ENCODE data around the gene WSB1. TPM values are rescaled to one million over a fixed set of nuclear protein-coding genes. Genes with fewer than 3 reads are reported as not detected.
"Not testable (repeated sequence)": the region's sequence is repeated elsewhere in the genome, so short reads cannot be mapped to it uniquely, and the experiment has no call there.

WSB1 gene, protein sequence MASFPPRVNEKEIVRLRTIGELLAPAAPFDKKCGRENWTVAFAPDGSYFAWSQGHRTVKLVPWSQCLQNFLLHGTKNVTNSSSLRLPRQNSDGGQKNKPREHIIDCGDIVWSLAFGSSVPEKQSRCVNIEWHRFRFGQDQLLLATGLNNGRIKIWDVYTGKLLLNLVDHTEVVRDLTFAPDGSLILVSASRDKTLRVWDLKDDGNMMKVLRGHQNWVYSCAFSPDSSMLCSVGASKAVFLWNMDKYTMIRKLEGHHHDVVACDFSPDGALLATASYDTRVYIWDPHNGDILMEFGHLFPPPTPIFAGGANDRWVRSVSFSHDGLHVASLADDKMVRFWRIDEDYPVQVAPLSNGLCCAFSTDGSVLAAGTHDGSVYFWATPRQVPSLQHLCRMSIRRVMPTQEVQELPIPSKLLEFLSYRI
- 100 to 1,000 TPM; 143 to 155 TPM for total RNA-seq

DNA sequence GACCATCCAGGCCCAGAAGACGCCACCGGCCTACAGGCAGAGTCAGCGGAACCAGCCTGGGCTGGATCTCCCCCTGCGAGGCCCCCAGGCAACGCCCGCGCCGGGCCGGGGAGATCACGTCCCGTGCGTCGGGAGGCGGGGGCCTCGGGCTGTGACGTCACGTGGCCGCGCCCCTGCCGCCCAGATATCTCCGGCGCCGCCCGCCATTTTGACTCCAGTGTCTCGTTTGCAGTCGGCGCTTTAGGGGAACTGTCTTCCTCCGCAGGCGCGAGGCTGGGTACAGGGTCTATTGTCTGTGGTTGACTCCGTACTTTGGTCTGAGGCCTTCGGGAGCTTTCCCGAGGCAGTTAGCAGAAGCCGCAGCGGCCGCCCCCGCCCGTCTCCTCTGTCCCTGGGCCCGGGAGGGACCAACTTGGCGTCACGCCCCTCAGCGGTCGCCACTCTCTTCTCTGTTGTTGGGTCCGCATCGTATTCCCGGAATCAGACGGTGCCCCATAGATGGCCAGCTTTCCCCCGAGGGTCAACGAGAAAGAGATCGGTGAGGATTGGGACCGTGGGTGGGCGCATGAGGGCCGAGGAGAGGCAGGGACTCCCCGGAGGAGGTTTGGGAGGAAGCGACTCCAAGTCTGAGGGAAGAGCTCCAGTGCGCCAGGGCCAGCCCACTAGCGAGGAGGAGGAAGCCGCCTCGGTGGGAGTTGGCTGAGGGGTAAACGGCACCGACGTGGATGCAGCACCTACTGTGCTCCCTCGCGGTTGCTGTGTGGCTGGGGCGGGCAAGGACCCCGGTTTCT lies at the start of gene WSB1:
WSB1 (plus strand) TSS at position 217 of the 791 bp plus-strand sequence; CDS start at position 499, 282 bp downstream.
- Mint-ChIP-seq H3K27ac (peak within 1 kb of the TSS; percentile 98), H3K9me3 (no peaks in the 10 kb centered on the region), H3K36me3 (ENCODE audit: low read depth) (peaks cover 16% of the 10 kb centered on the region), H3K4me1 (peaks cover 36% of the 10 kb centered on the region), H3K4me3 (peak within 1 kb of the TSS; percentile 99), H3K27me3 (no peaks in the 10 kb centered on the region)
- peak; percentile 93 for DNase-seq
- CTCF ChIA-PET, result interaction anchor here (0.5 to 4.0 kb wide), 13 partner anchors 10 to 306 kb away, joined by 3 to 30 read pairs (median 4); no protein-coding TSS in a partner anchor
- POLR2A ChIA-PET, result interaction anchor here (0.6 to 4.6 kb wide), 41 partner anchors 10 to 1041 kb away, joined by 3 to 53 read pairs (median 6); partner anchors contain the start of genes IFT20, KSR1, LGALS9 and TNFAIP1

DNA sequence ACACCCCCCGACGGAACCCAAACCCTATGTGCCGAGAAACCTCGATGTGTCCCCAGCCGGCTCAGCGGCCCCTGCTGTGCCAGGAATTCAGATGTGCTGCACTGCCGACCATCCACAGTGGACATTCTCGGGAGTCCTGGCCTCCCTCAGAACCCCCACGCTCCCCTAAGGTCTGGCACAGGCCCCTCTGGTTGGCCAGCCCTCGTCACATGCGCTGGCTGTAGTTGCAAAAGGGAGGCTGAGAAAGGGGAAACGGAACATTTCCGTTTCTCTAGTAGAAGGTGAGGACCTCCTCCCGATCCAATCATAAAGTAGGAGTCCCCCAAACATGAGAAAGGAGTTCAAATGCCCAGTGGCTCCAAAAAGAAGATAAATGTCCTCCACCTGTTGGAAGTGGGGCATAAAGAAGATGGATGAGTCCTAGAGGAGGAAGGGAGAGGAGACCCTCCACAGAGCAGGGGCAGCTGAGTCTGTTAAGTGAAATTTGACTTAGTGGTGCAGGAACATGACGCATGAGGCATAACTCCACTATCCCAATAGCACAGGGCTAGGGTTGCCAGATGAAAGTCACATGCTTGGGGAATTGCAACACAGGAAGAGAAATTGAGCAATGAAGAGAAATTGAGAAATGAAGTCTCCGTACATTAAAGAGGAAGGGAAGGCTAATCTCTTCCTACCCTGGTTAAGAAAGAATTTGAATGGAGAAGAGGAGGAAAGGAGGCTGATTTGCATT lies 49.3 kb upstream of the WSB1 start:
- H3K9me3 Mint-ChIP-seq, result no peaks in the 10 kb centered on the region
- no peaks in the 10 kb centered on the region for H3K36me3 Mint-ChIP-seq (ENCODE audit: low read depth)
- POLR2A ChIA-PET, result interaction anchor here (2.7 kb wide), 1 partner anchor 50 kb away, joined by 7 read pairs; the partner anchor contains the start of gene WSB1
- CTCF ChIA-PET, result interaction anchor here (1.2 to 2.5 kb wide), 6 partner anchors 7 to 355 kb away, joined by 3 to 11 read pairs (median 4); no protein-coding TSS in a partner anchor
- H3K27me3 Mint-ChIP-seq, result peaks cover 11% of the 10 kb centered on the region
- H3K27ac Mint-ChIP-seq, result no peak overlapping the region
- peaks cover 29% of the 10 kb centered on the region for H3K4me1 Mint-ChIP-seq
- DNase-seq, result no peak
- H3K4me3 Mint-ChIP-seq, result no peak overlapping the region

DNA sequence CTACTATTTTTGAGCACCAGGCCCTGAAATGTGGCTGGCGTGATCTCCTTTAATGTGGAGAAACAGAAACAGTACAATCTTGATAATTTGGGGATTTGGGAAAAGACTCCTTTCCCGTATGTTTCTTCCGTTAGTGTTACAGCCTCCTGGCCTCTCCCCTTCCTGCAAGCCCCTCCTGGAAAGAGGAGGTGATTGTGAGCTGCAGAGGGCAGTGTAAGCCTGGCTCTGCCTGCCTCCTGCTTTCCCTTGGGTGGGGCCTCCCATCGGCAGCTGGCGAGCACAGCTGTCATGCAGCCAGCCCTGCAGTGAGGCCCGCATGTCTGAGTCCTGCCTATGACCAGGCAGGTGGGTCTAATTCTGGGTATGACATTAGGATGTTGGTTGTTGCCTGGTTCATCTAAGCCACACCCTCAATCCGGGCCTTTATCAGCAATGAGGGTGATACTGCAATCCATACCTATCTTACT lies 48.7 kb upstream of the WSB1 start:
- Mint-ChIP-seq H3K4me1 (peaks cover 26% of the 10 kb centered on the region), H3K36me3 (ENCODE audit: low read depth) (no peaks in the 10 kb centered on the region), H3K27ac (no peak overlapping the region), H3K9me3 (no peaks in the 10 kb centered on the region), H3K27me3 (peaks cover 16% of the 10 kb centered on the region), H3K4me3 (no peak overlapping the region)
- POLR2A ChIA-PET, result interaction anchor here (2.7 kb wide), 1 partner anchor 49 kb away, joined by 7 read pairs; the partner anchor contains the start of gene WSB1
- CTCF ChIA-PET, result interaction anchor here (1.2 to 2.5 kb wide), 6 partner anchors 8 to 354 kb away, joined by 3 to 11 read pairs (median 6); partner anchors contain the start of gene WSB1
- peak; percentile 46 for DNase-seq

DNA sequence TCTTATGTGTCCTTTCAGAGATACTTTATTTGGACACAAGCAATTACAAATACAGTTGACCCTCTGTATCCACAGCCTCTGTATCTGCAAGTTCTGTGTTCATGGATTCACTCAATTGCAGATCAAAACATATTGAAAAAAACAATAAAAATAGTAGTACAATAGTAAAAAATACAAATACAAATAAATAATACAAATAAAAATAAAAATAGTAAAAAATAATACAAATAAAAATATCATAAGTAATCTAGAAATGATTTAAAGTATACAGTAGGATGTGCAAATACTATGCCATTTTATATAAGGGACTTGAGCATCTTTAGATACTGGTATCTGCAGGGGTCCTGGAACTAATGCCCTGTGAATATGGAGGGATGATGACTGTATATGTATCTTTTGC lies 47.4 kb upstream of the WSB1 start:
- Mint-ChIP-seq H3K27ac (no peak overlapping the region), H3K4me1 (peaks cover 16% of the 10 kb centered on the region), H3K9me3 (no peaks in the 10 kb centered on the region), H3K27me3 (peaks cover 25% of the 10 kb centered on the region), H3K4me3 (no peak overlapping the region), H3K36me3 (ENCODE audit: low read depth) (no peaks in the 10 kb centered on the region)
- ChIA-PET POLR2A (interaction anchor here (2.7 kb wide), 1 partner anchor 48 kb away, joined by 7 read pairs; the partner anchor contains the start of gene WSB1), CTCF (interaction anchor here (1.2 to 2.5 kb wide), 6 partner anchors 9 to 353 kb away, joined by 3 to 11 read pairs (median 6); partner anchors contain the start of gene WSB1)
- DNase-seq, result no peak

DNA sequence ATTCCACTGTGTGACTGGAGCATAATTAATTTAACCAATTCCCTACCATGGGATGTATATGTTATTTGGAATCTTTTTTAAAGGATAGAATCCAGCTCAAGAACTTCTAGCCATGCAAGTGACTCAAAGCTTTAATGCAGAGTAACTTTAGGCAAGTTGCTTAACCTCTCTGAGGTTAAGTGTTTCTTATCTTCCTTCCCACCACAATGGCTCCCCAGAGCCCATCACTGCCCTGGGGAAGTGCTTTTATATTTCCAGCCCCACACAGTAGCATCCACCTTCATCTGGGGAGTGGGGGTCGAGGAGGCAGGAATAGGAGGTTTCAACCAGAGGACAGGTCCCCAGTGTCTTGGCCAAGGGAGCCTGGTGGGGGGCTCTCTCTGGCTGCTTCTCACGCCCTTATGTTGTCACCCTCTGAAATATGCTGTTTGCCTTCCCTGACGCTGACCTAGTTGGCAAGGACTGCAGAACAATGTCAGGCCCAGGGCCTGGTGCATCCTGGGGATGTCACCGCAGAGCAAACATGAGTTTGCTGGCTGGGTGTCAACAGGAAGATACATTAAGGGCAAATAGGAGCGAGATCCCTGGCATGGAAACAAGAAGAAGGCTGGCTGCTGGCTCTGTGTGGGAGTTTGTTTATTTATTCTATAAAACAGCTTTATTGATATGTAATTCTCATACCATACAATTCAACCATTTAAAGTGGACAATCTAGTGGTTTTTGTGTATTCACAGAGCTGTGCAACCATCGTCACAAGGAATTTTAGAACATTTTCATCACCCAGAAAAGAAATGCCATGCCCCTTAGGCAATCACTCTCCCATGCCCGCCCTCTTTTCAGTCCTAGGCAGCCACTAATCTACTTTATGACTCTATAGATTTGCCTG lies 46.6 kb upstream of the WSB1 start:
- no peak overlapping the region for H3K27ac Mint-ChIP-seq
- DNase-seq, result no peak
- ChIA-PET CTCF (interaction anchor here (2.5 kb wide), 1 partner anchor 10 kb away, joined by 11 read pairs; no protein-coding TSS in a partner anchor), POLR2A (interaction anchor here (2.7 kb wide), 1 partner anchor 47 kb away, joined by 7 read pairs; the partner anchor contains the start of gene WSB1)
- H3K4me3 Mint-ChIP-seq, result no peak overlapping the region
- no peaks in the 10 kb centered on the region for H3K9me3 Mint-ChIP-seq
- H3K36me3 Mint-ChIP-seq (ENCODE audit: low read depth), result peaks cover 3% of the 10 kb centered on the region
- H3K4me1 Mint-ChIP-seq, result peaks cover 13% of the 10 kb centered on the region
- H3K27me3 Mint-ChIP-seq, result peaks cover 32% of the 10 kb centered on the region

DNA sequence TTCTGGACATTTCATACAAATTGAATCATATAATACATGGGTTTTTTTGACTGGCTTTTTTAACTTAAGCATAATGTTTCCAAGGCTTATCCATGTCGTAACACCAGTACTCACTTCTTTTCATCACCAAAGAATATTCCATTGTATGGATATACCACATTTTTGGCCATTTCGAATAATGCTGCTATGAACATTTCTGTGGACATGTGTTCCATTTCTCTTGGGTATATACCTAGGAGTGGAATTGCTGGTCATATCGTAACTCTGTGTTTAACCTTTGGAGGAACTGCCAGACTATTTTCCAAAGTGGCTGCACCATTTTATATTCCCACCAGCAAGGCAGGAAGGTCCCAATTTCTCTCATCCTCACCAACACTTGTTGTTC lies 46.0 kb upstream of the WSB1 start:
- H3K27ac Mint-ChIP-seq, result no peak overlapping the region
- H3K36me3 Mint-ChIP-seq (ENCODE audit: low read depth), result peaks cover 3% of the 10 kb centered on the region
- no peaks in the 10 kb centered on the region for H3K9me3 Mint-ChIP-seq
- no peak for DNase-seq
- peaks cover 10% of the 10 kb centered on the region for H3K4me1 Mint-ChIP-seq
- H3K4me3 Mint-ChIP-seq, result no peak overlapping the region
- POLR2A ChIA-PET, result no interaction called here
- CTCF ChIA-PET, result no interaction called here
- peaks cover 34% of the 10 kb centered on the region for H3K27me3 Mint-ChIP-seq

DNA sequence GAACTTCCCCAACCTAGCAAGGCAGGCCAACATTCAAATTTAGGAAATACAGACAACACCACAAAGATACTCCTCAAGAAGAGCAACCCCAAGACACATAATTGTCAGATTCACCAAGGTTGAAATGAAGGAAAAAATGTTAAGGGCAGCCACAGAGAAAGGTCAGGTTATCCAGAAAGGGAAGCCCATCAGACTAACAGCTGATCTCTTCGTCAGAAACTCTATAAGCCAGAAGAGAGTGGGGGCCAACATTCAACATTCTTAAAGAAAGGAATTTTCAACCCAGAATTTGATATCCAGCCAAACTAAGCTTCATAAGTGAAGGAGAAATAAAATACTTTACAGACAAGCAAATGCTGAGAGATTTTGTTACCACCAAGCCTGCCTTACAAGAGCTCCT lies 43.1 kb upstream of the WSB1 start:
- DNase-seq; H3K36me3 Mint-ChIP-seq (ENCODE audit: low read depth); H3K27ac Mint-ChIP-seq; H3K4me3 Mint-ChIP-seq; H3K4me1 Mint-ChIP-seq; POLR2A ChIA-PET; H3K9me3 Mint-ChIP-seq: not testable (repeated sequence)
- H3K27me3 Mint-ChIP-seq, result peaks cover 44% of the 10 kb centered on the region
- CTCF ChIA-PET, result interaction anchor here (1.0 kb wide), 1 partner anchor 14 kb away, joined by 3 read pairs; no protein-coding TSS in a partner anchor

DNA sequence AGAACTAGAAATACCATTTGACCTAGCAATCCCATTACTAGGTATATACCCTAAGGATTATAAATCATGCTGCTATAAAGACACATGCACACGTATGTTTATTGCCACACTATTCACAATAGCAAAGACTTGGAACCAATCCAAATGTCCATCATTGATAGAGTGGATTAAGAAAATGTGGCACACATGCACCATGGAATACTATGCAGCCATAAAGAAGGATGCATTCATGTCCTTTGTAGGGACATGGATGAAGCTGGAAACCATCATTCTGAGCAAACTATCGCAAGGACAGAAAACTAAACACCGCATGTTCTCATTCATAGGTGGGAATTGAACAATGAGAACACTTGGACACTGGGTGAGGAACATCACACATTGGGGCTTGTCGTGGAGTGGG lies 39.1 kb upstream of the WSB1 start:
- H3K9me3 Mint-ChIP-seq; H3K36me3 Mint-ChIP-seq (ENCODE audit: low read depth); H3K27ac Mint-ChIP-seq; H3K4me1 Mint-ChIP-seq; POLR2A ChIA-PET; DNase-seq; CTCF ChIA-PET; H3K4me3 Mint-ChIP-seq: not testable (repeated sequence)
- H3K27me3 Mint-ChIP-seq, result peaks cover 39% of the 10 kb centered on the region

DNA sequence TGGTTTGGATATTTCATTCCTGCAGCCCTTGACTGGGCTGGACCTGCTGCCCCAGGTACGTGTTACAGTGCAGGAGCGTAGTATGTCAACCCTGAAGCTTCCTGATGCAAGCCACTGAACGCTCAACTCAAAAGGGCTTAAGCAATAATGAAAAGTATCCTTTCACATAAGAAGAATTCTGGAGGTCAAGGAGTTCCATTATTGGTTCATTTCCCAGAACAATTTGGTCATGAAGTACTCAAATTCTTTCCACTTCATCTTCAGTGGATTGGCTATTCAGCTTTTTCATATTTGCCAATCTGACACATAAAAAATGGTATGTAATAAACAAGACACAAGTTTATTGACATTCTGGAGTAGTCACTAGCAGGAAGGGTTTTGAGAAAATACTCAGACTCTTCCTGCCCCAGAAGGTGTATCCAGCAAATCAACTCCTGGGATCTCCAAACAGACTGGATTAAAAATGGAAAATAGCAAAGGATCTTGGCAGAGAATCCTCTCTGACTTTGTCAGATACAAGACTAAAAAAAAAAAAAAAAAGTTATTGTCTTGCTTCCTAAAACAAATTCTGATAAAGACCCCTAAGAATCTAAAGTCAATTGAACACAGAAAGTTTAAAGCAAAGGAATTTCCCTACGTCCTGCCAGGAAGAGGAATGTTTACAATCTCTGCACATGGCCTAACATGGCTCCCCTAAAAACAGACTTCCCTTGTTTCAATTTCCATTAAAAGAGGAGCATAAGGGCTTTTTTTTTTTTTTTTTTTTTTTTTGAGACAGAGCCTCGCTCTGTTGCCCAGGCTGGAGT lies 37.5 kb upstream of the WSB1 start:
- ChIA-PET POLR2A (interaction anchor here (2.1 kb wide), 1 partner anchor 37 kb away, joined by 6 read pairs; the partner anchor contains the start of gene WSB1), CTCF (no interaction called here)
- Mint-ChIP-seq H3K27ac (no peak overlapping the region), H3K4me1 (no peaks in the 10 kb centered on the region), H3K4me3 (no peak overlapping the region), H3K9me3 (no peaks in the 10 kb centered on the region), H3K36me3 (ENCODE audit: low read depth) (peaks cover 3% of the 10 kb centered on the region), H3K27me3 (peaks cover 26% of the 10 kb centered on the region)
- DNase-seq, result no peak

DNA sequence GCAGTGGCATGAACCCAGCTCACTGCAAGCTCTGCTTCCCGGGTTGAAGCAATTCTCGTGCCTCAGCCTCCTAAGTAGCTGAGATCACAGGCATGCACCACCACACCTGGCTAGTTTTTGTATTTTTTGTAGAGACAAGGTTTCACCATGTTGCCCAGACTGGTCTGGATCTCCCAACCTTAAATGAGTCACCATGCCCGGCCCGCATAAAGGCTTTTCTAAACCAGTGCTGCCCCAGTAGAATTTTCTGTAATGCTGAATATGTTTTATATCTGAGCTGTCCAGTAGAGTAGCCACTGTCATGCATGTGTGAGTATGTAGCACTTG lies 36.9 kb upstream of the WSB1 start:
- Mint-ChIP-seq H3K27ac (no peak overlapping the region), H3K27me3 (peaks cover 27% of the 10 kb centered on the region), H3K36me3 (ENCODE audit: low read depth) (peaks cover 3% of the 10 kb centered on the region), H3K4me3 (no peak overlapping the region), H3K9me3 (no peaks in the 10 kb centered on the region), H3K4me1 (no peaks in the 10 kb centered on the region)
- CTCF ChIA-PET, result interaction anchor here (0.6 to 0.8 kb wide), 2 partner anchors 76 to 206 kb away, joined by 3 to 4 read pairs; no protein-coding TSS in a partner anchor
- POLR2A ChIA-PET, result interaction anchor here (2.1 kb wide), 1 partner anchor 37 kb away, joined by 6 read pairs; the partner anchor contains the start of gene WSB1
- no peak for DNase-seq

DNA sequence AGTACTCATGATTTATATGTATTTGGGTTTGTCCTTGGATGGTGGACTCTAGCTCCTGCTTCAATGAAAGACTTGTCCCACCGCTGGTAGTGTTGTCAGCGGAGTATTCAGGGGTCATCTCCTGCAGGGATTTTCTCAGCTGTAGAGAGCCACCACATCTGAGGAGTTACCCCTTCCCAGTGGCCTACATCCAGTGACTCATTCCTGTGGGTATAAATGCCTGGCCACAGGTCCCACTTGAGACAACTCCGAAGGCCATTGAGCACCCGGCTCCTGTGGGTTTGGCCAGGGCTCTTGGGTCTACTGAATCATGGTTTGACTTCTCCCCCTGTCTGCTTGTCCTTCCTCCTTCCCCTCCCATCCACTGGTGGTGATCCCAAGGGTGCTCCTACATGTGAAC lies 34.6 kb upstream of the WSB1 start:
- H3K9me3 Mint-ChIP-seq, result no peaks in the 10 kb centered on the region
- POLR2A ChIA-PET, result no interaction called here
- no peak overlapping the region for H3K4me3 Mint-ChIP-seq

More for the DNA sequence above, 34.6 kb upstream of the WSB1 start:
- no peak overlapping the region for H3K27ac Mint-ChIP-seq
- CTCF ChIA-PET, result no interaction called here
- H3K36me3 Mint-ChIP-seq (ENCODE audit: low read depth), result no peaks in the 10 kb centered on the region
- H3K27me3 Mint-ChIP-seq, result peaks cover 14% of the 10 kb centered on the region
- H3K4me1 Mint-ChIP-seq, result no peaks in the 10 kb centered on the region
- no peak for DNase-seq

All from activated CD4-positive, alpha-beta memory T cell treated with anti-CD3 and anti-CD28 coated beads, Interleukin-2, amount 10 ng/mL, durations not matched to agents 7 days and 5 days (primary cell).